ENCODE results near the gene YKT6. TPM values are rescaled to one million over a fixed set of nuclear protein-coding genes. Genes with fewer than 3 reads are reported as not detected.
A peak's percentile ranks its signal among the peaks of the same experiment; 100 is the strongest.

The YKT6 gene
- total and polyA plus RNA-seq, 8 donors, result 57.0 to 88.2 (median 65.4) TPM

DNA sequence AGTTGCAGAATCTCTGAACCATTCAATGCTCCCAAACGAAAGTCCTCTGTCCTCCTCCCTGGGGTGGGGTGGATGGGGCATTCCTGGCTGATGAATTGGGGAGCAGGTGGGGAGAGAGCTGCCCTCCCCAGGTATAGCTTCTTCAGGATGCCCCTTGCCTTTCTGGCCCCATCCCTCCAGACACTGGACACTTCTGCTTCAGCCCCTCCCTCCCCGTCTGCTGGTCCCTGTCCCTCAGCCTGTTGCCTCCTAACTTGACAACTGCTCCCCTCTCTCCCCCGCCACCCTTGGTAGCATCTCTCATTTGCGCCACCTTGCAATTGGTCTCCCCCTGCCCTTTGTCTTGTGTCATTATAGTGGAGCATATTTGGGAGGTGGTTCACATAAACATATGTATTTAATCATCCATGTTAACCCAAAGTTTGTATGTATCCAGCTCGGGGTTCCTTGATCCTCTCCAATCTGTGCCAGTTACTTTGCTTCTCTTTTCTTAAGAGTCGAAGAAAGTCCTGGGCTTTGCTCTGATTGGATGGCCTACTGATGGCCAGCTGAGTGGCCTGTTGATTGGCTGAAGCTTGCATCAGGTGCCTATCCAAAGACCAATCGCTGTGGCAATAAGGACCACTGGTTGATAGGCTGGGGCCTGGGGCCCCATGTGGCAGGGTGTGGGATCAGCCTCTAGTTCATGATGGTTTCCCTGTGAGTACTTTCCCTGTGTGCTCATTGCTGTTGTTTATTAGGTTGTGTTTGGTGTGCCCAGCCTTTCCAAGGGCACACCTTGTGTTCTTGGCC, 7.6 kb upstream of the YKT6 start:
- ATAC-seq (no peak), DNase-seq (no peak)
- intact Hi-C loops (cut with DNase I), result no loop called here
- Histone ChIP-seq H3K4me1 (no peaks in the 10 kb centered on the region), H3K27me3 (peaks cover 0 to 30% of the 10 kb centered on the region in 2 donors), H3K9me3 (no peaks in the 10 kb centered on the region), H3K36me3 (no peaks in the 10 kb centered on the region), H3K4me3 (no peak overlapping the region), H3K27ac (no peak overlapping the region)
- no peak for TF ChIP-seq CTCF (IDR thresholded peaks at IDR 0.05)

DNA sequence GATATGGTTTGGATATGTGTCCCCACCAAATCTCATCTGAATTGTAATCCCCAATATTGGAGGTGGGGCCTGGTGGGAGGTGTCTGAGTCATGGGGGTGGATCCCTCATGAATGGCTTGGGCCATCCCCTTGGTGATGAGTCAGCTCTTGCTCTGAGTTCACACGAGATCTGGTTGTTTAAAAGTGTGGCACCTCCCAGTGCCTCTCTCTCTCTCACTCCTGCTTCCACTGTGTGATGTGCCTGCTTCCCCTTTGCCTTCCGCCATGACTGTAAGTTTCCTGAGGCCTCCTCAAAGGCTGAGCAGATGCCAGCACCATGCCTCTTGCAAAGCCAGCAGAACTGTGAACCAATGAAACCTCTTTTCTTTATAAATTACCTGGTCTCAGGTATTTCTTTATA, 6.7 kb upstream of the YKT6 start:
- H3K4me1 ChIP-seq, result no peaks in the 10 kb centered on the region
- H3K36me3 ChIP-seq, result no peaks in the 10 kb centered on the region
- intact Hi-C loops (cut with DNase I), result no loop called here
- H3K4me3 ChIP-seq, result no peak overlapping the region
- ATAC-seq (no peak), DNase-seq (no peak)
- no peak overlapping the region for H3K27ac ChIP-seq
- no peaks in the 10 kb centered on the region for H3K9me3 ChIP-seq
- peaks cover 0 to 29% of the 10 kb centered on the region in 2 donors for H3K27me3 ChIP-seq
- TF ChIP-seq CTCF (IDR thresholded peaks at IDR 0.05), result no peak

DNA sequence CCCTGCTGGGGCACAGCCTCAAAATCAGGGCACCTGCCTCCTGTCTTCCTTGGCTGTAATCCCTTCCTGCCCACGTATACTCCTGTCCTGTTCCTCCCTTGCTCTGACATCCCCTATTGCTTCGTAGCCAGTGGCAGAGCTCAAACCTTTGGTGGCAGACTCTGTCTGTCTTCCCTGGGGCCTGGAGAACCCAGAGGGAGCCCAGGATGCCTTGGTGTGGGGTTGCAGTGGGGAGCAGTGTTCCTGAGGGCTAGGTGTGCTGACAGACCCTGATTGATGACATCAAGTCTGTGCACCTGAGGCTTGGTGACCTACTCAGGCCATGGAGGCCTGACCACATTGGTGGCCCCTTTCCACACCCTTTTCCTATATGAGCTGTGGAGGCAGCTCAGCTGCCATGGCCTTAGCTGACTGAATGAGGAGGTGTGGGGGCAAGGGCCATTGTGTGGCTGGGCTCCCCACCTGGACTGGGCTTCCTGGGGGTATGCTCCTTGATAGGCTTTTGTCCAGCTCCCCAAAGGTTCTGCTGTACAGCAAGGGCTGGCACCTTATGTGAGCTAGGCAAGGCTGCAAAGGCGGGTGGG, 6.1 kb upstream of the YKT6 start:
- no peak for TF ChIP-seq CTCF (IDR thresholded peaks at IDR 0.05)
- no peak overlapping the region for H3K4me3 ChIP-seq
- no peak overlapping the region for H3K27ac ChIP-seq
- ATAC-seq (no peak), DNase-seq (no peak)
- intact Hi-C loops (cut with DNase I), result no loop called here
- H3K9me3 ChIP-seq, result no peaks in the 10 kb centered on the region
- peaks cover 0 to 23% of the 10 kb centered on the region in 2 donors for H3K27me3 ChIP-seq
- no peaks in the 10 kb centered on the region for H3K4me1 ChIP-seq
- H3K36me3 ChIP-seq, result no peaks in the 10 kb centered on the region

- DNase-seq (no peak), ATAC-seq (no peak)
- peaks cover 0 to 22% of the 10 kb centered on the region in 2 donors for H3K27me3 ChIP-seq
- H3K4me3 ChIP-seq, result no peak overlapping the region
- no peak for TF ChIP-seq CTCF (IDR thresholded peaks at IDR 0.05)
- H3K9me3 ChIP-seq, result no peaks in the 10 kb centered on the region
- no peaks in the 10 kb centered on the region for H3K36me3 ChIP-seq
- intact Hi-C loops (cut with DNase I), result no loop called here
- no peaks in the 10 kb centered on the region for H3K4me1 ChIP-seq
- no peak overlapping the region for H3K27ac ChIP-seq
Measured at GRCh38 chr7:44195889-44196288, 4.9 kb upstream of the YKT6 start.

DNA sequence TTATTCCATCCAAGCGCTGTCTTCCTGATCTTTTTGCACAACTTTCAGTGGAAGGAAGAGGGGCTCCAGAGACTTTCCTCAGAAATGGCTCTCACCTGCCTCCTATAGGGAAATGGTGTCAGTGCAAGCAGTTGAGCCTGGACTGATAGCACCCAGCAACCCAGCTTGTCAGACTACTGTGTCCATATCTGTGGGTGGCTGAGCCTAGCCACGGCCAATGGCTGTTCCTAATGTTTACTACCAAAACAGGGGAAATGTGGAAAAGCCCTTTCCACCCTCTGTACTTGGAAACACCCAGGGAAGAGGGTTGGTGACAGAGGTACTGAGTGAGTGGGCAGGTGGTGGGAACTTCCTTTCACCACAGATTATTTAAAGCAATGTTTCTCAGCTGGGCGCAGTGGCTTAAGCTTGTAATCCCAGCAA, 4.3 kb upstream of the YKT6 start:
- Histone ChIP-seq H3K4me3 (no peak overlapping the region), H3K27ac (no peak overlapping the region), H3K36me3 (no peaks in the 10 kb centered on the region), H3K9me3 (no peaks in the 10 kb centered on the region), H3K4me1 (peaks cover 0 to under 1% of the 10 kb centered on the region in 2 donors), H3K27me3 (peaks cover 0 to 22% of the 10 kb centered on the region in 2 donors)
- peak; percentile 55 for ATAC-seq
- peak; percentile 47 to 51 for TF ChIP-seq CTCF (IDR thresholded peaks at IDR 0.05)
- intact Hi-C loops (cut with DNase I), result no loop called here
- peak in 1 of 4 donors; percentile 57 for DNase-seq

All from left lung (tissue), 10 donors.